ENCODE data around the gene SIDT2. TPM values are rescaled to one million over a fixed set of nuclear protein-coding genes. Genes with fewer than 3 reads are reported as not detected.
A peak's percentile ranks its signal among the peaks of the same experiment; 100 is the strongest.
"Not testable (repeated sequence)": the region's sequence is repeated elsewhere in the genome, so short reads cannot be mapped to it uniquely, and the experiment has no call there.

Gene SIDT2
- total and polyA plus RNA-seq, 2 experiments from 2014 or later, result 16.1 to 32.9 TPM

DNA sequence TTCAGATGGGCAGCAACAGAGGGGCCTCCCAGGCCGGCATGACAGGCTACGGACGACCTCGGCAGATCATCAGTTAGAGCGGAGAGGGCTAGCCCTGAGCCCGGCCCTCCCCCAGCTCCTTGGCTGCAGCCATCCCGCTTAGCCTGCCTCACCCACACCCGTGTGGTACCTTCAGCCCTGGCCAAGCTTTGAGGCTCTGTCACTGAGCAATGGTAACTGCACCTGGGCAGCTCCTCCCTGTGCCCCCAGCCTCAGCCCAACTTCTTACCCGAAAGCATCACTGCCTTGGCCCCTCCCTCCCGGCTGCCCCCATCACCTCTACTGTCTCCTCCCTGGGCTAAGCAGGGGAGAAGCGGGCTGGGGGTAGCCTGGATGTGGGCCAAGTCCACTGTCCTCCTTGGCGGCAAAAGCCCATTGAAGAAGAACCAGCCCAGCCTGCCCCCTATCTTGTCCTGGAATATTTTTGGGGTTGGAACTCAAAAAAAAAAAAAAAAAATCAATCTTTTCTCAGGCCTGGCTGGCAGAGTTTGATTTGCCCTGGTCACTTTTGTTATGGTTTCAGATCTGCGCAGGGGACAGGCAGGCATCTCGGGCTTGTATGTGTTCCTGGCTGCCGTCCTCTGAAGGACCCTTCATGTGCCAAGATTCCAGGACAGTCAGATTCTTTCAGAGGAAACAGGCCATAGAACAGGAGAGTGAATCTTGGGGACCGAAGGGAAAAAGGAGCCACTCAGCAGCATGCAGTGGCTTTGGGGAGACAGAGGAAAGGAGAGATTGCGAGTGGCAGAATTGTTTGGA, 25.9 kb downstream of the SIDT2 start:
- Histone ChIP-seq H3K27me3 (no peaks in the 10 kb centered on the region), H3K27ac (peak overlapping the region; percentile 52), H3K36me3 (peaks cover 3% of the 10 kb centered on the region), H3K4me3 (no peak overlapping the region), H3K4me1 (ENCODE audit: low read depth) (peaks cover 12% of the 10 kb centered on the region), H3K9me3 (ENCODE audit: low read depth) (no peaks in the 10 kb centered on the region)
- no peak for DNase-seq (ENCODE audit: low read depth in 1 of 2, low spot score in 1 of 2)
- TF ChIP-seq, protein P1, sequence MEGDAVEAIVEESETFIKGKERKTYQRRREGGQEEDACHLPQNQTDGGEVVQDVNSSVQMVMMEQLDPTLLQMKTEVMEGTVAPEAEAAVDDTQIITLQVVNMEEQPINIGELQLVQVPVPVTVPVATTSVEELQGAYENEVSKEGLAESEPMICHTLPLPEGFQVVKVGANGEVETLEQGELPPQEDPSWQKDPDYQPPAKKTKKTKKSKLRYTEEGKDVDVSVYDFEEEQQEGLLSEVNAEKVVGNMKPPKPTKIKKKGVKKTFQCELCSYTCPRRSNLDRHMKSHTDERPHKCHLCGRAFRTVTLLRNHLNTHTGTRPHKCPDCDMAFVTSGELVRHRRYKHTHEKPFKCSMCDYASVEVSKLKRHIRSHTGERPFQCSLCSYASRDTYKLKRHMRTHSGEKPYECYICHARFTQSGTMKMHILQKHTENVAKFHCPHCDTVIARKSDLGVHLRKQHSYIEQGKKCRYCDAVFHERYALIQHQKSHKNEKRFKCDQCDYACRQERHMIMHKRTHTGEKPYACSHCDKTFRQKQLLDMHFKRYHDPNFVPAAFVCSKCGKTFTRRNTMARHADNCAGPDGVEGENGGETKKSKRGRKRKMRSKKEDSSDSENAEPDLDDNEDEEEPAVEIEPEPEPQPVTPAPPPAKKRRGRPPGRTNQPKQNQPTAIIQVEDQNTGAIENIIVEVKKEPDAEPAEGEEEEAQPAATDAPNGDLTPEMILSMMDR (IDR thresholded peaks at IDR 0.05; ENCODE audit: low read depth, low read length), result no peak

DNA sequence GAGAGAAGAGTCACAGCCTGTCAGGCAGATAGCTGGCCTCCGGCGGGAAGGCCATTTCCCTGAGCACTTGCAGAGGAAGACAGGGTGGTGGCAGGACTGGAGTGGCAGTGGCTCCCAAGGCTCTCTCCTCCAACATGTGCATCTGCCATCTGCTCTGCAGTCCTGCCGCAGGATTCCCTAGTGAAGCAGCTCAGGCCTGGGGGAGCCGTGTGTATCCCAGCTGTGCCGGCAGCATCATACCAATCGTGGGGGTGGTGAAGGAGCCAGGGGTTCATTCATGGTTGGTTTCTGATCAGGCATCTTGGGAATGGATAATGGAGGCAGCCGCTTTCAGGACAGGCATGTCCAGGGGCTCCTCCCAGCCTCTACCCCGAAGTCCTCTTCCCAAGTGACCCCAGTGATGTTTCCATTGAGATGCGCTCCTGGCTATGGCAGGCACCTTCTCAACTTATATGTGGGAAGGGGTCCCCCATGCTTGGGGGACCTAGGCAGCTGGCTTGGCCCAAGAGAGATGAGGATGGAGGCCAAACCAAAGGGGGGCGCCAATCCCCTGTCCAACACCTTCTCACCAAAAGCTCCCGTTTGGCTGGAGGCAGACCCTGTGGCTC, 26.8 kb downstream of the SIDT2 start:
- Histone ChIP-seq H3K9me3 (ENCODE audit: low read depth) (no peaks in the 10 kb centered on the region), H3K27ac (peak overlapping the region; percentile 52), H3K4me1 (ENCODE audit: low read depth) (peaks cover 6% of the 10 kb centered on the region), H3K27me3 (no peaks in the 10 kb centered on the region), H3K4me3 (no peak overlapping the region), H3K36me3 (peaks cover 3% of the 10 kb centered on the region)
- TF ChIP-seq, protein P1 (IDR thresholded peaks at IDR 0.05; ENCODE audit: low read depth, low read length), result peak; percentile 12
- no peak for DNase-seq (ENCODE audit: low read depth in 1 of 2, low spot score in 1 of 2)

GRCh38 chr11:117206111-117206510, 27.6 kb downstream of the SIDT2 start:
- H3K9me3 ChIP-seq (ENCODE audit: low read depth); H3K36me3 ChIP-seq; H3K27me3 ChIP-seq; DNase-seq (ENCODE audit: low read depth in 1 of 2, low spot score in 1 of 2); H3K4me1 ChIP-seq (ENCODE audit: low read depth); H3K4me3 ChIP-seq: not testable (repeated sequence)
- peak overlapping the region; percentile 77 for H3K27ac ChIP-seq

- not testable (repeated sequence) for H3K4me3 ChIP-seq; H3K4me1 ChIP-seq (ENCODE audit: low read depth); H3K27me3 ChIP-seq; H3K27ac ChIP-seq; H3K9me3 ChIP-seq (ENCODE audit: low read depth); DNase-seq (ENCODE audit: low read depth in 1 of 2, low spot score in 1 of 2); H3K36me3 ChIP-seq
These were observed 28.3 kb downstream of the SIDT2 start for GRCh38 chr11:117206859-117207258.

DNA sequence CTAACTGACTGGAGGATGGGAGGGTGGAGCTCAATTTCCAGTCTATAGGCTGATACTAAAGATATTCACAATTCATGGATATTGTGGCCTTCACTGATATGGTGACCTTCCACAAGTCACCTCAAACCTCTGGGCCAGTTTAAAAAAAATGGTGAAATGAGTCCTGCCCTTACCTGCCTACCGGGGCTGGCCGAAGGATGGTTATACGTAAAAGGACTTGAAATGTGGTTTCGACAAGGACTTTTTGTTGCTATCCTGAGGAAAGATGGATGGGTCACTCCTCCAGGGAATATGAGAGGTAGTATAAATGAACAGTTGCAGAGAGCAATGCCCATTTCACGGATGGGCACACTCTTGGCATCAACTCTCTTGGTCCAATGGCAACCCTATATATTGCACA, 28.9 kb downstream of the SIDT2 start:
- H3K9me3 ChIP-seq (ENCODE audit: low read depth); H3K4me3 ChIP-seq; H3K27me3 ChIP-seq; H3K27ac ChIP-seq; H3K36me3 ChIP-seq; DNase-seq (ENCODE audit: low read depth in 1 of 2, low spot score in 1 of 2); H3K4me1 ChIP-seq (ENCODE audit: low read depth): not testable (repeated sequence)

- H3K4me1 ChIP-seq (ENCODE audit: low read depth); H3K36me3 ChIP-seq; H3K27me3 ChIP-seq; H3K4me3 ChIP-seq; H3K27ac ChIP-seq; H3K9me3 ChIP-seq (ENCODE audit: low read depth): not testable (repeated sequence)
- TF ChIP-seq, protein P1 (IDR thresholded peaks at IDR 0.05; ENCODE audit: low read depth, low read length), result peak; percentile 7
- DNase-seq (ENCODE audit: low read depth in 1 of 2, low spot score in 1 of 2), result peak in 1 of 2 donors; percentile 34
These were observed 30.2 kb downstream of the SIDT2 start for GRCh38 chr11:117208710-117209109.

- H3K9me3 ChIP-seq (ENCODE audit: low read depth); H3K27me3 ChIP-seq; H3K4me3 ChIP-seq; H3K27ac ChIP-seq; H3K4me1 ChIP-seq (ENCODE audit: low read depth); H3K36me3 ChIP-seq: not testable (repeated sequence)
- DNase-seq (ENCODE audit: low read depth in 1 of 2, low spot score in 1 of 2), result peak in 1 of 2 donors; percentile 46
These were observed 31.0 kb downstream of the SIDT2 start for GRCh38 chr11:117209351-117210125.
